HEK293 (cell line): ENCODE measurements around the gene LIPE.

Experiments
- CTCF ChIA-PET: fragments of 350-600 bp; formaldehyde crosslinking; extraction: SDS; loops from one replicate; lab custom pipeline; 2021; ENCODE audit warnings: antibody characterized with exemption; lab: Yijun Ruan, JAX
- POLR2A ChIA-PET: fragments of 300-600 bp; formaldehyde crosslinking; extraction: SDS; loops from one replicate; lab custom pipeline; 2020; ENCODE audit warnings: antibody characterized with exemption, inconsistent platforms; lab: Yijun Ruan, JAX
- H3K27ac ChIP-seq: fragments of 200-500 bp; sonication (Bioruptor generic); 2 replicates; pipeline ENCODE4 v1.5.1; 2014; ENCODE audit warnings: low read depth, low read length, control low read depth, inconsistent platforms; ENCODE audit errors: extremely low read depth
- H3K36me3 ChIP-seq, 2 experiments: fragments of 200-500 bp in 1 of 2; sonication (Bioruptor generic) in 1 of 2; 1 replicate in 1 of 2; 2 replicates in 1 of 2; pipeline ENCODE4 v1.5.1; 2014 to 2017; ENCODE audit warnings: inconsistent platforms in 2 of 2, low read length in 2 of 2; ENCODE audit not compliant: control insufficient read depth in 2 of 2, insufficient read depth in 1 of 2
- H3K4me1 ChIP-seq: fragments of 200-500 bp; sonication (Bioruptor generic); 2 replicates; pipeline ENCODE4 v1.5.1; 2014; ENCODE audit warnings: mild to moderate bottlenecking, low read length, inconsistent platforms; ENCODE audit not compliant: control insufficient read depth, insufficient read depth
- H3K4me3 ChIP-seq: 2 replicates; pipeline ENCODE4 v1.5.1; 2011; ENCODE audit warnings: low read depth, mild to moderate bottlenecking, control low read depth, low read length, moderate library complexity
- H3K9me3 ChIP-seq: fragments of 200-500 bp; sonication (Bioruptor generic); 2 replicates; pipeline ENCODE4 v1.5.1; 2014; ENCODE audit warnings: low read depth, low read length, inconsistent platforms; ENCODE audit not compliant: control insufficient read depth, insufficient read depth
- EGR2 ChIP-seq: fragments of 450-650 bp; formaldehyde crosslinking; IDR thresholded peaks from 2 replicates; pipeline ENCODE4 v1.5.1; 2016; ENCODE audit warnings: low read depth, missing biosample characterization, missing genetic modification characterization
- KLF16 ChIP-seq: fragments of 450-650 bp; formaldehyde crosslinking; IDR thresholded peaks from 2 replicates; pipeline ENCODE4 v1.5.1; 2017; ENCODE audit warnings: missing biosample characterization, missing genetic modification characterization
- MEIS1 ChIP-seq: sonication (generic); formaldehyde crosslinking; IDR thresholded peaks from 2 replicates; pipeline ENCODE4 v1.8.1; 2022; ENCODE audit warnings: missing genetic modification reagents, mild to moderate bottlenecking, borderline replicate concordance
- MYNN ChIP-seq: fragments of 450-650 bp; formaldehyde crosslinking; IDR thresholded peaks from 2 replicates; pipeline ENCODE4 v1.5.1; 2016; ENCODE audit warnings: missing biosample characterization, missing genetic modification characterization, borderline replicate concordance
- RBAK ChIP-seq: fragments of 450-650 bp; formaldehyde crosslinking; IDR thresholded peaks from 2 replicates; pipeline ENCODE4 v1.5.1; 2016; ENCODE audit warnings: missing biosample characterization, missing genetic modification characterization
- REPIN1 ChIP-seq: fragments of 450-650 bp; formaldehyde crosslinking; IDR thresholded peaks from 2 replicates; pipeline ENCODE4 v1.5.1; 2017; ENCODE audit warnings: missing biosample characterization, missing genetic modification characterization, low read depth
- YY2 ChIP-seq: fragments of 450-650 bp; formaldehyde crosslinking; IDR thresholded peaks from 2 replicates; pipeline ENCODE4 v1.5.1; 2016; ENCODE audit warnings: missing biosample characterization, missing genetic modification characterization
- ZNF404 ChIP-seq: fragments of 450-650 bp; formaldehyde crosslinking; IDR thresholded peaks from 2 replicates; pipeline ENCODE4 v1.5.1; 2017; ENCODE audit warnings: missing biosample characterization, missing genetic modification characterization
- TF ChIP-seq, protein P1 (sequence below): fragments of 450-650 bp; formaldehyde crosslinking; IDR thresholded peaks from 2 replicates; pipeline ENCODE4 v1.5.1; 2016; ENCODE audit warnings: missing biosample characterization, missing genetic modification characterization
- TF ChIP-seq, protein P2 (sequence below): fragments of 450-650 bp; formaldehyde crosslinking; IDR thresholded peaks from 2 replicates; pipeline ENCODE4 v1.5.1; 2017; ENCODE audit warnings: missing biosample characterization, mild to moderate bottlenecking, missing genetic modification characterization, moderate library complexity
- TF ChIP-seq, protein P3 (sequence below): fragments of 450-650 bp; formaldehyde crosslinking; IDR thresholded peaks from 2 replicates; pipeline ENCODE4 v1.5.1; 2016; ENCODE audit warnings: missing biosample characterization, missing genetic modification characterization

The LIPE gene

DNA sequence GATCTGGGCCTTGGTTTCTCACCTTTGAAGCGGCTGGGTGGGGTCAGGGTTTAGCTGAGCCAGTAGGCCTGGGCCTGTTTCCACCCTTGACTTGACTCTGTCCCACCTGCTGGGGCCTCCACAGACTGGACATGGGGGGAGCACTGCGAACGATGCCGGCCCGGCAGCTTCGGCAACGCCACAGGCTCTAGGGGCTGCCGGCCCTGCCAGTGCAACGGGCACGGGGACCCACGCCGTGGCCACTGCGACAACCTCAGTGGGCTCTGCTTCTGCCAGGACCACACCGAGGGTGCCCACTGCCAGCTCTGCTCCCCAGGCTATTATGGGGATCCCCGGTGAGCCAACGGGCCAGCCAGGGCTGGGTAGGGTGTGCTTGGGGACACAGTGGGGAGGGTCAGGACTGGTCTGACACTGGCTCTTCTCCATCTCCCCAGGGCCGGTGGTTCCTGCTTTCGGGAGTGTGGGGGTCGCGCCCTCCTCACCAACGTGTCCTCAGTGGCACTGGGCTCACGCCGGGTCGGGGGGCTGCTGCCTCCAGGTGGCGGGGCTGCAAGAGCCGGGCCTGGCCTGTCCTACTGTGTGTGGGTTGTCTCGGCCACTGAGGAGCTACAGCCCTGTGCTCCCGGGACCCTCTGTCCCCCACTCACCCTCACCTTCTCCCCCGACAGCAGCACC is 73.7 kb downstream of the LIPE start (continued):
- TF ChIP-seq, protein P1, sequence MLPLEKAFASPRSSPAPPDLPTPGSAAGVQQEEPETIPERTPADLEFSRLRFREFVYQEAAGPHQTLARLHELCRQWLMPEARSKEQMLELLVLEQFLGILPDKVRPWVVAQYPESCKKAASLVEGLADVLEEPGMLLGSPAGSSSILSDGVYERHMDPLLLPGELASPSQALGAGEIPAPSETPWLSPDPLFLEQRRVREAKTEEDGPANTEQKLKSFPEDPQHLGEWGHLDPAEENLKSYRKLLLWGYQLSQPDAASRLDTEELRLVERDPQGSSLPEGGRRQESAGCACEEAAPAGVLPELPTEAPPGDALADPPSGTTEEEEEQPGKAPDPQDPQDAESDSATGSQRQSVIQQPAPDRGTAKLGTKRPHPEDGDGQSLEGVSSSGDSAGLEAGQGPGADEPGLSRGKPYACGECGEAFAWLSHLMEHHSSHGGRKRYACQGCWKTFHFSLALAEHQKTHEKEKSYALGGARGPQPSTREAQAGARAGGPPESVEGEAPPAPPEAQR (tag by site-specific recombination): no peak
- TF ChIP-seq YY2 (tag by site-specific recombination): no peak
- TF ChIP-seq EGR2 (tag by site-specific recombination): no peak
- no peak for TF ChIP-seq MEIS1 (CRISPR knock-in tag)

DNA sequence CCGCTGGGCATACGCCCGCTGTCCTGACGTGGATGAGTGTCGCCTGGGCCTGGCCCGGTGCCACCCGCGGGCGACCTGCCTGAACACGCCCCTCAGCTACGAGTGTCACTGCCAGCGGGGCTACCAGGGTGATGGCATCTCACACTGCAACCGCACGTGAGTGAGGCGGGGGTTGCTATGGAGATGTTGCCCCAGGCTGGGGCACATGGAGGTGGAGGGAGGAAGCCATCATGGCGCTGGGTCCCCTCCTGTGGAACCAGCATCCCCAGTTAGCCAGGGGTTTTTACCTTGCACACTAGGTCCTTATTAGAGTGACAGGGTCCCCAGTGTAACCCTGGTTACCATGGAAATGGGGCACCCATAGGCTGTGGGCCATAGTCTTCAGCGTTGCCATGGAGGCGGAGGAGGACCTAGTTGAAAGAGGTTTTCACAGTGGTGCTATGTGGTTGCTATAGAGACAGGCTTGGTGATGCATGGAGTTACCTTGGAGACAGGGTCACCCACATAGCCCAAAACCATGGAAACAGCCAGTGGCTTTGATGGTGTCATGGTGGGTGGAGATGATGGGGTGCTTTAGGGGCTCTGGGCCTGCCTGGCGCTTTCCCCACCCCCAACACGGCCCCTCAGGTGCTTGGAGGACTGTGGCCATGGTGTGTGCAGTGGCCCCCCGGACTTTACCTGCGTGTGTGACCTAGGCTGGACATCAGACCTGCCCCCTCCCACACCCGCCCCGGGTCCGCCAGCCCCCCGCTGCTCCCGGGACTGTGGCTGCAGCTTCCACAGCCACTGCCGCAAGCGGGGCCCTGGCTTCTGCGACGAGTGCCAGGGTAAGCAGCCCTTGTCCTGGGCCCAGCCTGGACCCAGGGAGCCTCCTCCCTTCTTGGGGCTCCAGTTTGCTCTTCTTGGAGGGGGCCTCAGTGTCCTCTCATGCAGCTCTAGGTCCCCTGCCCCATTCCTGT is 74.6 kb downstream of the LIPE start:
- H3K4me1 ChIP-seq: no peaks in the 10 kb centered on the region
- CTCF ChIA-PET: interaction anchor here (1.2 kb wide), 1 partner anchor 9 kb away, joined by 3 read pairs; no protein-coding TSS in a partner anchor
- no peaks in the 10 kb centered on the region for H3K9me3 ChIP-seq
- POLR2A ChIA-PET: interaction anchor here (0.8 kb wide), 1 partner anchor 45 kb away, joined by 3 read pairs; no protein-coding TSS in a partner anchor
- H3K36me3 ChIP-seq: peaks cover 38 to 76% of the 10 kb centered on the region in 2 experiments
- no peak overlapping the region for H3K27ac ChIP-seq
- TF ChIP-seq RBAK (tag by site-specific recombination) (no peak), REPIN1 (tag by site-specific recombination) (no peak), KLF16 (tag by site-specific recombination) (no peak), ZNF404 (no peak), MYNN (tag by site-specific recombination) (peak; percentile 70; the same call in 1 of the 2 replicates)
- TF ChIP-seq, protein P2, sequence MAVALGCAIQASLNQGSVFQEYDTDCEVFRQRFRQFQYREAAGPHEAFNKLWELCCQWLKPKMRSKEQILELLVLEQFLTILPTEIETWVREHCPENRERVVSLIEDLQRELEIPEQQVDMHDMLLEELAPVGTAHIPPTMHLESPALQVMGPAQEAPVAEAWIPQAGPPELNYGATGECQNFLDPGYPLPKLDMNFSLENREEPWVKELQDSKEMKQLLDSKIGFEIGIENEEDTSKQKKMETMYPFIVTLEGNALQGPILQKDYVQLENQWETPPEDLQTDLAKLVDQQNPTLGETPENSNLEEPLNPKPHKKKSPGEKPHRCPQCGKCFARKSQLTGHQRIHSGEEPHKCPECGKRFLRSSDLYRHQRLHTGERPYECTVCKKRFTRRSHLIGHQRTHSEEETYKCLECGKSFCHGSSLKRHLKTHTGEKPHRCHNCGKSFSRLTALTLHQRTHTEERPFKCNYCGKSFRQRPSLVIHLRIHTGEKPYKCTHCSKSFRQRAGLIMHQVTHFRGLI: no peak
- TF ChIP-seq, protein P3, sequence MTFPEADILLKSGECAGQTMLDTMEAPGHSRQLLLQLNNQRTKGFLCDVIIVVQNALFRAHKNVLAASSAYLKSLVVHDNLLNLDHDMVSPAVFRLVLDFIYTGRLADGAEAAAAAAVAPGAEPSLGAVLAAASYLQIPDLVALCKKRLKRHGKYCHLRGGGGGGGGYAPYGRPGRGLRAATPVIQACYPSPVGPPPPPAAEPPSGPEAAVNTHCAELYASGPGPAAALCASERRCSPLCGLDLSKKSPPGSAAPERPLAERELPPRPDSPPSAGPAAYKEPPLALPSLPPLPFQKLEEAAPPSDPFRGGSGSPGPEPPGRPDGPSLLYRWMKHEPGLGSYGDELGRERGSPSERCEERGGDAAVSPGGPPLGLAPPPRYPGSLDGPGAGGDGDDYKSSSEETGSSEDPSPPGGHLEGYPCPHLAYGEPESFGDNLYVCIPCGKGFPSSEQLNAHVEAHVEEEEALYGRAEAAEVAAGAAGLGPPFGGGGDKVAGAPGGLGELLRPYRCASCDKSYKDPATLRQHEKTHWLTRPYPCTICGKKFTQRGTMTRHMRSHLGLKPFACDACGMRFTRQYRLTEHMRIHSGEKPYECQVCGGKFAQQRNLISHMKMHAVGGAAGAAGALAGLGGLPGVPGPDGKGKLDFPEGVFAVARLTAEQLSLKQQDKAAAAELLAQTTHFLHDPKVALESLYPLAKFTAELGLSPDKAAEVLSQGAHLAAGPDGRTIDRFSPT (tag by site-specific recombination): 0 out of 2 replicates have a peak, but pooled peaks have one; percentile 16
- H3K4me3 ChIP-seq: no peak overlapping the region
